ENCODE measurements around the gene TXNDC11. TPM values are rescaled to one million over a fixed set of nuclear protein-coding genes. Genes with fewer than 3 reads are reported as not detected.

The TXNDC11 gene
- total and polyA plus RNA-seq, 2 donors (not counting 3 experiments of a cell fraction or from before 2014, with no cell fraction given), result 42.5 to 66.0 TPM

GRCh38 chr16:11780991-11781680 is 38.5 kb upstream of the TXNDC11 start:
- Histone ChIP-seq H3K27ac (ENCODE audit: insufficient read depth, low read depth, low read length) (no peak overlapping the region), H3K4me1 (ENCODE audit: control insufficient read depth, extremely low read depth, insufficient read depth, low read length) (peaks cover 29% of the 10 kb centered on the region), H3K79me2 (ENCODE audit: control insufficient read depth, insufficient read depth, low read length) (peaks cover 58% of the 10 kb centered on the region), H3K9me3 (replicated peaks; ENCODE audit: control insufficient read depth, insufficient read depth, low read length) (no peaks in the 10 kb centered on the region), H3K4me3 (replicated peaks in 1 of 3; ENCODE audit: insufficient read depth in 1 of 3, low read depth in 1 of 3, low read length in 3 of 3) (no peak overlapping the region), H3K4me2 (ENCODE audit: insufficient read depth, low read length) (no peak overlapping the region), H3K9ac (replicated peaks; ENCODE audit: extremely low read depth, insufficient read depth, low read length) (no peak overlapping the region), H3K36me3 (ENCODE audit: control insufficient read depth in 2 of 2, extremely low read depth in 1 of 2, insufficient read depth in 2 of 2, low read length in 2 of 2) (peaks cover 0 to 13% of the 10 kb centered on the region in 2 experiments), H3K9me1 (replicated peaks; ENCODE audit: control insufficient read depth, extremely low read depth, insufficient read depth, low read length) (no peaks in the 10 kb centered on the region), H2AFZ (ENCODE audit: low read depth, low read length) (no peak overlapping the region), H4K20me1 (replicated peaks; ENCODE audit: control insufficient read depth, extremely low read depth, insufficient read depth, low read length) (no peaks in the 10 kb centered on the region), H3K27me3 (ENCODE audit: control insufficient read depth in 2 of 2, insufficient read depth in 2 of 2, low read length in 2 of 2) (no peaks in the 10 kb centered on the region)
- dilution Hi-C loops (cut with MboI; ENCODE audit: extremely low pct_ligation_motif_present, low sequenced_read_pairs) (no loop called here), intact Hi-C loops (cut with micrococcal nuclease) (loop anchor here (1.0 kb wide), 1 partner anchor 14 kb away; no protein-coding TSS in a partner anchor)
- no peak for DNase-seq (ENCODE audit: low read depth, low spot score)
- FAIRE-seq, result no peak
- TF ChIP-seq MAX (IDR thresholded peaks at IDR 0.05; ENCODE audit: insufficient read depth, insufficient read length), result no peak
- no peak for TF ChIP-seq MYC (IDR thresholded peaks at IDR 0.05; ENCODE audit: low read depth, low read length)
- no peak for TF ChIP-seq CTCF (IDR thresholded peaks at IDR 0.05; ENCODE audit: extremely low read depth in 1 of 2, insufficient read depth in 1 of 2, low read depth in 1 of 2, low read length in 2 of 2)
- no peak for TF ChIP-seq POLR2AphosphoS5 (IDR thresholded peaks at IDR 0.05; ENCODE audit: insufficient read depth, low read depth, low read length)
- TF ChIP-seq POLR2A (IDR thresholded peaks at IDR 0.05; ENCODE audit: low read depth, low read length), result no peak
- TF ChIP-seq EZH2 (IDR thresholded peaks at IDR 0.05; ENCODE audit: borderline replicate concordance, low read depth, low read length, severe bottlenecking), result no peak
- no peak for TF ChIP-seq FOS (IDR thresholded peaks at IDR 0.05; ENCODE audit: borderline replicate concordance, insufficient read depth, low read length)
- no TSS peak for BruUV-seq (replicated peaks)
- CTCF ChIA-PET, result interaction anchor here (1.1 to 4.1 kb wide), 2 partner anchors 10 to 16 kb away, joined by 3 to 29 read pairs; partner anchors contain the start of gene ZC3H7A
- POLR2A ChIA-PET, result interaction anchor here (1.0 kb wide), 1 partner anchor 17 kb away, joined by 4 read pairs; no protein-coding TSS in a partner anchor

Measured in endothelial cell of umbilical vein (primary cell).